22Rv1 (cell line): ENCODE measurements around the gene BFAR.

Experiments used
- H3K27ac ChIP-seq: fragments of 450-650 bp; 2 replicates; pipeline ENCODE4 v1.5.1; 2017
- CTCF ChIP-seq: fragments of 450-650 bp; IDR thresholded peaks from 2 replicates; pipeline ENCODE4 v1.5.1; 2017; ENCODE audit warnings: mild to moderate bottlenecking
- ZFX ChIP-seq: fragments of 450-650 bp; IDR thresholded peaks from 2 replicates; pipeline ENCODE4 v1.6.1; 2017; ENCODE audit warnings: antibody characterized with exemption, borderline replicate concordance

BFAR gene

GRCh38 chr16:14667347-14668266 lies 34.9 kb downstream of the BFAR start:
- no peak overlapping the region for H3K27ac ChIP-seq
- TF ChIP-seq CTCF = no peak
- no peak for TF ChIP-seq ZFX

- H3K27ac ChIP-seq = no peak overlapping the region
- TF ChIP-seq CTCF (no peak), ZFX (no peak)
These were observed 35.9 kb downstream of the BFAR start for GRCh38 chr16:14668556-14669223.

- TF ChIP-seq CTCF (no peak), ZFX (no peak)
- no peak overlapping the region for H3K27ac ChIP-seq
These were observed 37.0 kb downstream of the BFAR start for GRCh38 chr16:14669776-14670175.

- H3K27ac ChIP-seq = no peak overlapping the region
- TF ChIP-seq ZFX (no peak), CTCF (no peak)
These were observed 39.7 kb downstream of the BFAR start for GRCh38 chr16:14672403-14672971.

- no peak overlapping the region for H3K27ac ChIP-seq
- TF ChIP-seq ZFX = no peak
- no peak for TF ChIP-seq CTCF
These were observed 43.9 kb downstream of the BFAR start for GRCh38 chr16:14676633-14677032.

GRCh38 chr16:14677627-14678026 lies 44.9 kb downstream of the BFAR start:
- no peak overlapping the region for H3K27ac ChIP-seq
- no peak for TF ChIP-seq ZFX
- TF ChIP-seq CTCF = no peak
